HG02759 (cell line): Measurements from ENCODE around the gene BMF.
A peak's percentile ranks its signal among the peaks of the same experiment; 100 is the strongest.
"Not testable (repeated sequence)": the region's sequence is repeated elsewhere in the genome, so short reads cannot be mapped to it uniquely, and the experiment has no call there.

Experiments
- ATAC-seq: cut with Tn5 transposase; IDR thresholded peaks from one replicate; pipeline ENCODE4 v1.9.1; 2021; ENCODE audit warnings: mild to moderate bottlenecking, moderate library complexity; ENCODE audit not compliant: unreplicated experiment

Gene BMF

GRCh38 chr15:40128766-40129660 is 20.3 kb upstream of the BMF start:
- no peak for ATAC-seq

GRCh38 chr15:40125950-40126349 is 17.3 kb upstream of the BMF start:
- no peak for ATAC-seq

- ATAC-seq: not testable (repeated sequence)
These were observed 16.2 kb upstream of the BMF start for GRCh38 chr15:40124807-40125285.

GRCh38 chr15:40124333-40124732 is 15.7 kb upstream of the BMF start:
- not testable (repeated sequence) for ATAC-seq

- not testable (repeated sequence) for ATAC-seq
These were observed 15.2 kb upstream of the BMF start for GRCh38 chr15:40123863-40124262.

- ATAC-seq: not testable (repeated sequence)
These were observed 14.3 kb upstream of the BMF start for GRCh38 chr15:40122989-40123388.

- no peak for ATAC-seq
These were observed 13.4 kb upstream of the BMF start for GRCh38 chr15:40121911-40122638.

GRCh38 chr15:40118473-40118872 is 9.8 kb upstream of the BMF start:
- ATAC-seq: no peak

GRCh38 chr15:40115670-40116093 is 7.0 kb upstream of the BMF start:
- ATAC-seq: peak; percentile 97

- not testable (repeated sequence) for ATAC-seq
These were observed 6.4 kb upstream of the BMF start for GRCh38 chr15:40115106-40115505.

GRCh38 chr15:40114218-40114617 is 5.5 kb upstream of the BMF start:
- no peak for ATAC-seq

- no peak for ATAC-seq
These were observed 4.1 kb upstream of the BMF start for GRCh38 chr15:40112789-40113188.

GRCh38 chr15:40111888-40112287 is 3.2 kb upstream of the BMF start:
- ATAC-seq: no peak

- no peak for ATAC-seq
These were observed 2.3 kb upstream of the BMF start for GRCh38 chr15:40110866-40111550.

GRCh38 chr15:40108061-40108854 is 421 bp downstream of the BMF start:
- peak; percentile 2 for ATAC-seq

- peak; percentile 34 for ATAC-seq
These were observed 2.2 kb downstream of the BMF start for GRCh38 chr15:40106203-40107161.

GRCh38 chr15:40105517-40106202 is 3.0 kb downstream of the BMF start:
- no peak for ATAC-seq

- ATAC-seq: peak; percentile 26
These were observed 3.7 kb downstream of the BMF start for GRCh38 chr15:40104865-40105516.
